Measurements from ENCODE around the gene GAPVD1.

The GAPVD1 gene

DNA sequence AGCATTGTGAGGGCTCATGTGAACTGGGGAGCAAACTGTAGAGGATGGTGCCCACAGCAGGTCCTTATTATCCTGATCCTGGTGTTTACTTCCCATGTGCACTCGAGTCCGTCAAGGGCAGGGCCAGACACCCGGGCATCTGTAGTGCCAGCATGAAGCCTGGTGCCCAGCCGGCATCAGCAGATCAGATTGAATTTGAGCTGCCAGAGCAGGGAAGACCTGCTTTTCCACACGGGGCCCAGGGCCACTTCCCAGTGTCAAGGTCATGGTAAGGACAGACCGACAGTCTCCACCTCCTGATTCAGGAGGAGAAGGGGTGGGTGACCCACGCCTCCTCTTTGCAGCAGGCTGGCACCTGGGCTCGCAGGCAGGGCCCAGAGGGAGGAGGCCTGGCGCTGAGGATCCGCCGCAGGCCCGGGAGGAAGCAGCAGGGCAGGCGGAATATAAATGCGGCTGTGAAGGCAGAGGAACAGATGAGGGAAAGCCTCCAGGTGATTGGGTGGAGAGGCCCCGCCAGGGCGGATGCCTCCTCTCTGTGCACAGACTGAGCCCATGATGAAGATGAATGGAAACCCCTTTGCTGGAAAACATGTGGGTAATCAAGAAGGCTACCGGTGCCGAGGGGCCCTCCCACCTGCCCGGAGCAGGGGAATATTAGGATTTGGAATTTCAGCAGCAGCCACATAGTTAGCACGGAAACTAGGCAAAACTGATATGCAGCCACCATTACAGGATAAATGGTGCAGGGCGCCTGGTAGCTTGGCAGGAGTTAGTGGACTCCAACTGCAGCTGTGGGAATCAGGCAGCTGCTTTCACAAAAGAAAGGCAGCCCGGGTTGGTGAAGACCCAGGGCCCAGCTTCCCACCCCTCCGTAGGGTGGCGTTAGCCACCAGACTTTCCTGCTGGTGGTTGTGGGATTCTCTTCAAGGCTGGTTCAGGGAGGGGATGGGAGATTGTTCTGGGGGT is 114.9 kb downstream of the GAPVD1 start:
- TF ChIP-seq Cebpa-rat (IDR thresholded peaks at IDR 0.05): no peak
- H3K4me3 ChIP-seq: no peak overlapping the region
- no peak overlapping the region for H3K9ac ChIP-seq

DNA sequence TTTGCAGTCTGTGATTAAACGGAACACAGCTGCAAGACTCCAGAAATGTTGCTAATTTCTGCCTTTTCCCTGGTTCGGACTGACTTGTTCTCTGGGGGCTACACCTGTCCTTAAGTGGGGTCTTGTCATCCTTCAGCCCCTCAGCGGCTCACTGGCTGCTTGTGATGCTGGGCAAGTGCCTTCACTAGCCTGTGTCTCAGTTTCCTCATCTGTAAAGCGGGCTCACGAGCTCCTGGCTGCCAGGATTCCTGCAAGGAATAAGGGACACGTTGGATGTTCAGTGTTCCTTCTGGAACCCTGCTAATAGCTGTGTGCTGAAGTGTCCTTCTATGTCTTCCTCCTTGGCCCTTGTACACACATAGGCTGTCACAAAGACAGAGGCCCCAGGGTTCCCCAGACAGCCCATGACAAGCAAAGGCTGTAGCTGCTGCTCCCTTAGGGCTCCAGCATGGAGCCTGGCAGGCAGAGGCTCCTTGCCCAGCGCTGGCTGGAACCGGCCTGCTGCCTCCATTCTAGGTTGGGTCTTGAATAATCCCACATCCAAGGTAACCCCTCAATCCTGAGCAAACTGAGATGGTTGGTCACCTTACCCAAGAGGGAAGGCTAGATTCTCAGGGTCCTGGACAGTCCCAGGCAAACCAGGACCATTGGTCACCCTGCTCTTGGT is 116.1 kb downstream of the GAPVD1 start:
- no peaks in the 10 kb centered on the region for H3K27me3 ChIP-seq
- TF ChIP-seq Cebpa-rat (IDR thresholded peaks at IDR 0.05): no peak
- H3K4me3 ChIP-seq: no peak overlapping the region
- peaks cover 0 to 8% (median 0%) of the 10 kb centered on the region in 11 experiments; a peak in 4 of 22 replicates for H4K20me1 ChIP-seq
- no peak overlapping the region for H3K4me2 ChIP-seq
- H3K36me3 ChIP-seq: no peaks in the 10 kb centered on the region
- peaks cover 0 to 6% (median 4%) of the 10 kb centered on the region in 10 experiments; a peak in 6 of 20 replicates for H3K4me1 ChIP-seq
- H3K27ac ChIP-seq: no peak overlapping the region
- H3K9ac ChIP-seq: no peak overlapping the region
- H3K9me3 ChIP-seq (replicated peaks in 1 of 11): no peaks in the 10 kb centered on the region

More for the DNA sequence above, 114.9 kb downstream of the GAPVD1 start:
- H3K27ac ChIP-seq: no peak overlapping the region
- no peaks in the 10 kb centered on the region for H3K9me3 ChIP-seq (replicated peaks in 1 of 11)
- peaks cover 0 to 12% (median 0%) of the 10 kb centered on the region in 11 experiments; a peak in 4 of 22 replicates for H4K20me1 ChIP-seq
- no peaks in the 10 kb centered on the region for H3K36me3 ChIP-seq
- H3K4me2 ChIP-seq: no peak overlapping the region
- H3K27me3 ChIP-seq: no peaks in the 10 kb centered on the region
- peaks cover 0 to 6% (median 4%) of the 10 kb centered on the region in 10 experiments; a peak in 6 of 20 replicates for H3K4me1 ChIP-seq

DNA sequence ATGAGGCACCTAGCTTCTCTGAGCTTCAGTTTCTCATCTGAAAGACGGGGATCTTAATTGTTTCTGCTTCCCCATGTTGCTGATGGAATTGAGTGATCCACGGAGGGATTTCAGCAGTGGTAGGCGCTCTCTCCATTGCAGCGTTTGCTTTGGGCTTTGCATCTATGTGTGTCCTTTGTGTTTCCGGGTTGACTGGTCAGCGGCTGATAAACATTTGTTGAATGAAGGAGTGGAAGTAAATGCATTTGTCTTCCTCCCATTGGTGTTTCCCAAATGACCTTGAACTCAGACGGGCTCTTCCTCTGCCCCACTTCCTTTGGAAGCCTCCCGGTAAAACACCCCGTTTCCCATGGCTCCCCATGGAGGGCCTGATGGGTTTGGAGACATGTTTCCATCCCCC is 117.2 kb downstream of the GAPVD1 start:
- H3K4me2 ChIP-seq: no peak overlapping the region
- no peak overlapping the region for H3K9ac ChIP-seq
- H3K27ac ChIP-seq: no peak overlapping the region
- H4K20me1 ChIP-seq: peaks cover 0 to 6% (median 0%) of the 10 kb centered on the region in 11 experiments; a peak in 4 of 22 replicates
- H3K36me3 ChIP-seq: no peaks in the 10 kb centered on the region
- H3K4me1 ChIP-seq: peaks cover 0 to 6% (median 4%) of the 10 kb centered on the region in 10 experiments; a peak in 6 of 20 replicates
- H3K9me3 ChIP-seq (replicated peaks in 1 of 11): no peaks in the 10 kb centered on the region
- H3K27me3 ChIP-seq: no peaks in the 10 kb centered on the region
- TF ChIP-seq Cebpa-rat (IDR thresholded peaks at IDR 0.05): no peak
- no peak overlapping the region for H3K4me3 ChIP-seq

DNA sequence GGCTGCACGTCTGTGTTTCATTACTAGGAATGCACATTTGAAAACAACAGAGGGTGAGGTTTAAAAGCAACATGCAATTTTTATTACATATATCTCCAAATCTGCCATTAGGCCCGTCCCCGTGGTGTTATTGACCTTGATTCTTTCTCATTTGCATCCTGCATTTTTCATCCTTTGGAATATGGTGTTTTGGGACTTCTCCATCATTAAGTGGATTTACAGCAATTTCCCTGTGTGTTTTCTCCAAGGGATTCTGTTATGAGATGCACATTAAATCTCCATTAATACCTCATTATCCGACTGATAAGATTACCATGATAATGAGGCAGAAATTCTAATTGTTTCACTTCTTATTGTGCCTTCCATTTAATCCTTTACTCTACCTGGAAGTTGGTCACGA is 117.6 kb downstream of the GAPVD1 start:
- TF ChIP-seq Cebpa-rat (IDR thresholded peaks at IDR 0.05): no peak
- no peaks in the 10 kb centered on the region for H3K36me3 ChIP-seq
- H3K27ac ChIP-seq: no peak overlapping the region
- H3K9me3 ChIP-seq (replicated peaks in 1 of 11): no peaks in the 10 kb centered on the region
- no peak overlapping the region for H3K4me3 ChIP-seq
- no peak overlapping the region for H3K9ac ChIP-seq
- no peaks in the 10 kb centered on the region for H3K27me3 ChIP-seq
- H3K4me2 ChIP-seq: no peak overlapping the region
- peaks cover 0 to 4% (median 3%) of the 10 kb centered on the region in 10 experiments; a peak in 6 of 20 replicates for H3K4me1 ChIP-seq
- peaks cover 0 to 1% (median 0%) of the 10 kb centered on the region in 11 experiments; a peak in 3 of 22 replicates for H4K20me1 ChIP-seq

DNA sequence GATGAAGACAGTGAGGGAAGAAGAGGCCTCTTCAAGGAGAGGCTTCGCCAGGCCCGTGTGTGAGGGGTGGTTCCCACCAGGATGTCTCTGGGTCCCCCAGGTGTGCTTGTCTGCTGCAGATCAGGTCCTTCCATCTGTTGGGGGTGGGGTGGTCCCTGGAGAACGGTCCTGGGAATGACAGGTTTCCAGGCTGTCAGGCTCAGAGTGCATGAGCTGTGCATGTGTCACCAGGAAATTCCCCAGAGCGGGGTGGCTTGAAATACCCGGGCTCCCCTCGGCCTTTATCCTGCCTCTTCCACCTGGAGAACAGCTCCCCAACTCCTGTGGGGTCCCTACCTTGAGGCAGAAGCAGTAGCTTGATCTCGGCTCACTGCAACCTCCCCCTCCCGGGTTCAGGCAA is 118.8 kb downstream of the GAPVD1 start:
- no peaks in the 10 kb centered on the region; a peak in 1 of 22 replicates for H4K20me1 ChIP-seq
- no peaks in the 10 kb centered on the region for H3K4me1 ChIP-seq
- no peak overlapping the region for H3K4me3 ChIP-seq
- no peaks in the 10 kb centered on the region for H3K9me3 ChIP-seq (replicated peaks in 1 of 11)
- no peaks in the 10 kb centered on the region for H3K27me3 ChIP-seq
- no peak overlapping the region for H3K4me2 ChIP-seq
- no peaks in the 10 kb centered on the region for H3K36me3 ChIP-seq
- H3K9ac ChIP-seq: no peak overlapping the region
- no peak for TF ChIP-seq Cebpa-rat (IDR thresholded peaks at IDR 0.05)
- H3K27ac ChIP-seq: no peak overlapping the region

DNA sequence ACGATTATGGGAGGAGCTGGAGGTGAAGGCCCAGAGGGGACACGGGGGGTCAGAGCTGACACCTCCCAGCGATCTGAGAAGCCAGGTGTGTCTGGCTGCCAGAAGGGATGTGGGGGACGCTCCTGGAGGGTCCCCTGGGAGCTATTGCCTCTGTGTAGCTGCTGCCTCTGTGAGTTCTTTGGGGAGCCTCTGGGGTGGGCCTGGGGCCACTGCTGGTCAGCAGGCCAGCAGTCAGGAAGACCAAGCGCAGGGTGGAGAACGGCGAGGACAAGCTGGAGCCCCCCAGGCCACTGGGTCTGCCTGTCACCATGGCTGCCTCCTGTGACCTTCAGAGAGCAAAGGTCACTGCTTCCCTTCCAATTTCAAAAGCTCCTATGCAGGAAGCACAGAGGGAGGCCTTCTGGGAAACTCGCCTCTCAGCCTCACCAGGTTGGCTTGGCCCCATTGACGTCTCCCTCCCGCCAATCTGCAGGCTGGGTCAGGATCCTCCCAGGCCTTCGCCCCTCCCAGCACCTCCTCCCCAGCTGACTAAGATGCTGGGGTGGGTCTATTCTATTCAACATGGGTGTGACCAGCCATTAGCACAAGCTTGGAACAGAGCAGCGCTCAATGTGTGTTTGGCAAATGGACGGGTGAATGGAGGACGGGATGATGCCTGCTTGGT is 126.4 kb downstream of the GAPVD1 start:
- no peaks in the 10 kb centered on the region for H3K9me3 ChIP-seq (replicated peaks in 1 of 11)
- no peak overlapping the region for H3K27ac ChIP-seq
- no peak for TF ChIP-seq Cebpa-rat (IDR thresholded peaks at IDR 0.05)
- no peaks in the 10 kb centered on the region for H3K27me3 ChIP-seq
- H3K4me2 ChIP-seq: no peak overlapping the region
- no peak overlapping the region for H3K9ac ChIP-seq
- H3K36me3 ChIP-seq: no peaks in the 10 kb centered on the region
- no peaks in the 10 kb centered on the region for H4K20me1 ChIP-seq
- H3K4me3 ChIP-seq: no peak overlapping the region
- no peaks in the 10 kb centered on the region for H3K4me1 ChIP-seq

GRCh38 chr9:125388978-125389377 is 127.4 kb downstream of the GAPVD1 start:
- TF ChIP-seq Cebpa-rat (IDR thresholded peaks at IDR 0.05): no peak

GRCh38 chr9:125391704-125392103 is 130.1 kb downstream of the GAPVD1 start:
- no peaks in the 10 kb centered on the region for H4K20me1 ChIP-seq
- H3K36me3 ChIP-seq: no peaks in the 10 kb centered on the region
- no peak overlapping the region for H3K27ac ChIP-seq
- H3K9ac ChIP-seq: no peak overlapping the region
- no peak for TF ChIP-seq Cebpa-rat (IDR thresholded peaks at IDR 0.05)
- no peak overlapping the region for H3K4me2 ChIP-seq
- H3K4me3 ChIP-seq: no peak overlapping the region
- no peaks in the 10 kb centered on the region for H3K27me3 ChIP-seq
- H3K9me3 ChIP-seq (replicated peaks in 1 of 11): no peaks in the 10 kb centered on the region
- 0 out of 20 replicates have a peak, but pooled peaks cover 0 to 3% (median 0%) of the 10 kb centered on the region in 10 experiments for H3K4me1 ChIP-seq

More at GRCh38 chr9:125388978-125389377, 127.4 kb downstream of the GAPVD1 start:
- Histone ChIP-seq H3K4me2 (no peak overlapping the region), H3K9me3 (replicated peaks in 1 of 11) (no peaks in the 10 kb centered on the region), H3K4me1 (no peaks in the 10 kb centered on the region), H3K4me3 (no peak overlapping the region), H3K36me3 (no peaks in the 10 kb centered on the region), H3K9ac (no peak overlapping the region), H3K27me3 (no peaks in the 10 kb centered on the region), H4K20me1 (no peaks in the 10 kb centered on the region), H3K27ac (no peak overlapping the region)

DNA sequence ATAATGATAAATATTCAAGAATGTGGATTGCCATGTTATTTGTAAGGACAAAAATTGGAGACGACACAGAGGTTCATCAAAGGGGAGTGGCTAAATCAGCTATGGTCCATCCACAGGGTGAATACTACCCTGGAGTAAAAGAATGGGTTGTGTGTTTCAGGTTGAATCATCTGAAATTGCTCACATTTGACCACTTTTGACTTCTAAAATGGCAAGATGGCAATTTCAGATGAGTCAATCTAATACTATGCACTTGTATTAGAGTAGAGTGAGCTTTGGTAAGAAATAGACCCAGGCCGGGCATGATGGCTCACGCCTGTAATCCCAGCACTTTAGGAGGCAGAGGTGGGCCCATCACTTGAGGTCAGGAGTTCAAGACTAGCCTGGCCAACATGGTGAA is 131.8 kb downstream of the GAPVD1 start:
- H3K9ac ChIP-seq: no peak overlapping the region
- no peak overlapping the region for H3K4me2 ChIP-seq
- H3K9me3 ChIP-seq (replicated peaks in 1 of 11): no peaks in the 10 kb centered on the region
- 0 out of 20 replicates have a peak, but pooled peaks cover 0 to 3% (median 0%) of the 10 kb centered on the region in 10 experiments for H3K4me1 ChIP-seq
- H3K27ac ChIP-seq: no peak overlapping the region
- no peak for TF ChIP-seq Cebpa-rat (IDR thresholded peaks at IDR 0.05)
- no peaks in the 10 kb centered on the region for H3K36me3 ChIP-seq
- no peaks in the 10 kb centered on the region for H4K20me1 ChIP-seq
- no peaks in the 10 kb centered on the region for H3K27me3 ChIP-seq
- H3K4me3 ChIP-seq: no peak overlapping the region
